ENCODE data around the gene RNF208.

RNF208 gene

GRCh38 chr9:137226338-137227053, 4.5 kb upstream of the RNF208 start:
- no peak for DNase-seq

- DNase-seq: no peak
Measured at GRCh38 chr9:137225699-137226331, 3.8 kb upstream of the RNF208 start.

- no peak for DNase-seq
Measured at GRCh38 chr9:137224830-137225694, 3.0 kb upstream of the RNF208 start, which contains the start of gene CYSRT1. CYSRT1 (plus strand) TSS chr9:137225174; CDS start chr9:137225622, 448 bp downstream.

GRCh38 chr9:137223078-137223970, 1.3 kb upstream of the RNF208 start:
- peak; percentile 98 for DNase-seq

- no peak for DNase-seq
Measured at GRCh38 chr9:137221506-137222111, 431 bp downstream of the RNF208 start.

GRCh38 chr9:137221095-137221505, 940 bp downstream of the RNF208 start:
- no peak for DNase-seq

- no peak for DNase-seq
Measured at GRCh38 chr9:137220317-137221094, 1.5 kb downstream of the RNF208 start.

- DNase-seq: no peak
Measured at GRCh38 chr9:137219757-137220316, 2.2 kb downstream of the RNF208 start.

GRCh38 chr9:137218754-137219271, 3.2 kb downstream of the RNF208 start:
- no peak for DNase-seq

GRCh38 chr9:137218212-137218753, 3.8 kb downstream of the RNF208 start:
- DNase-seq: no peak

GRCh38 chr9:137217276-137218211, 4.5 kb downstream of the RNF208 start:
- no peak for DNase-seq

GRCh38 chr9:137216188-137216965, 5.7 kb downstream of the RNF208 start:
- DNase-seq: no peak

GRCh38 chr9:137215196-137215986, 6.6 kb downstream of the RNF208 start:
- no peak for DNase-seq

GRCh38 chr9:137214620-137215019, 7.4 kb downstream of the RNF208 start:
- DNase-seq: no peak

GRCh38 chr9:137213160-137214060, 8.6 kb downstream of the RNF208 start:
- DNase-seq: no peak

- no peak for DNase-seq
Measured at GRCh38 chr9:137212520-137212919, 9.5 kb downstream of the RNF208 start.

All from NCI-H2107 (cell line).